ENCODE data around the gene CARNS1.
A peak's percentile ranks its signal among the peaks of the same experiment; 100 is the strongest.
"Not testable (repeated sequence)": the region's sequence is repeated elsewhere in the genome, so short reads cannot be mapped to it uniquely, and the experiment has no call there.

CARNS1 gene

GRCh38 chr11:67397986-67398660, 17.4 kb upstream of the CARNS1 start:
- DNase-seq = no peak

GRCh38 chr11:67398661-67399563, 16.6 kb upstream of the CARNS1 start:
- no peak for DNase-seq

- no peak for DNase-seq
Measured at GRCh38 chr11:67400251-67400941, 15.1 kb upstream of the CARNS1 start.

- no peak for DNase-seq
Measured at GRCh38 chr11:67400942-67401494, 14.5 kb upstream of the CARNS1 start.

GRCh38 chr11:67401495-67402191, 13.8 kb upstream of the CARNS1 start, which contains the start of gene PPP1CA:
PPP1CA (minus strand) TSS chr11:67401858; CDS start chr11:67401782, 76 bp downstream.
- peak; percentile 67 for DNase-seq

- DNase-seq = not testable (repeated sequence)
Measured at GRCh38 chr11:67402192-67402839, 13.2 kb upstream of the CARNS1 start.

GRCh38 chr11:67403085-67403484, 12.4 kb upstream of the CARNS1 start:
- not testable (repeated sequence) for DNase-seq

GRCh38 chr11:67404515-67405195, 10.8 kb upstream of the CARNS1 start:
- no peak for DNase-seq

- no peak for DNase-seq
Measured at GRCh38 chr11:67405196-67405567, 10.3 kb upstream of the CARNS1 start.

GRCh38 chr11:67405688-67406339, 9.7 kb upstream of the CARNS1 start:
- DNase-seq = no peak

GRCh38 chr11:67406420-67406968, 9.0 kb upstream of the CARNS1 start:
- DNase-seq = no peak

- DNase-seq = no peak
Measured at GRCh38 chr11:67406969-67407687, 8.3 kb upstream of the CARNS1 start.

- no peak for DNase-seq
Measured at GRCh38 chr11:67407688-67408163, 7.8 kb upstream of the CARNS1 start.

GRCh38 chr11:67408437-67409200, 6.9 kb upstream of the CARNS1 start:
- no peak for DNase-seq

GRCh38 chr11:67409261-67409666, 6.2 kb upstream of the CARNS1 start:
- no peak for DNase-seq

- peak; percentile 67 for DNase-seq
Measured at GRCh38 chr11:67409781-67410368, 5.6 kb upstream of the CARNS1 start.

GRCh38 chr11:67410369-67410831, 5.1 kb upstream of the CARNS1 start:
- DNase-seq = no peak

All from DMS153 (cell line).